Brain pericyte (primary cell): Measurements from ENCODE around the gene DBNDD1.
"Not testable (repeated sequence)": the region's sequence is repeated elsewhere in the genome, so short reads cannot be mapped to it uniquely, and the experiment has no call there.

ENCODE experiments used
- DNase-seq: peaks from one replicate; pipeline ENCODE4 v3.0.0-alpha.2; 2012; ENCODE audit warnings: low read depth, low spot score

The DBNDD1 gene

GRCh38 chr16:89990799-89991198 lies 28.5 kb downstream of the DBNDD1 start:
- no peak for DNase-seq

- no peak for DNase-seq
These were observed 30.3 kb downstream of the DBNDD1 start for GRCh38 chr16:89988951-89989350.

- no peak for DNase-seq
These were observed 32.1 kb downstream of the DBNDD1 start for GRCh38 chr16:89987169-89987568.

- no peak for DNase-seq
These were observed 32.7 kb downstream of the DBNDD1 start for GRCh38 chr16:89986600-89986999.

GRCh38 chr16:89985219-89985618 lies 34.0 kb downstream of the DBNDD1 start:
- DNase-seq: no peak

GRCh38 chr16:89984216-89984615 lies 35.0 kb downstream of the DBNDD1 start:
- no peak for DNase-seq

- no peak for DNase-seq
These were observed 35.7 kb downstream of the DBNDD1 start for GRCh38 chr16:89983536-89983935.

- DNase-seq: no peak
These were observed 36.9 kb downstream of the DBNDD1 start for GRCh38 chr16:89982318-89982717.

- DNase-seq: no peak
These were observed 37.8 kb downstream of the DBNDD1 start for GRCh38 chr16:89981414-89981813.

- DNase-seq: no peak
These were observed 44.4 kb downstream of the DBNDD1 start for GRCh38 chr16:89974870-89975269.

GRCh38 chr16:89973654-89974335 lies 45.5 kb downstream of the DBNDD1 start:
- DNase-seq: no peak

- DNase-seq: no peak
These were observed 46.0 kb downstream of the DBNDD1 start for GRCh38 chr16:89973235-89973634.

GRCh38 chr16:89972244-89973234 lies 46.7 kb downstream of the DBNDD1 start:
- peak; percentile 62 for DNase-seq

- DNase-seq: no peak
These were observed 47.6 kb downstream of the DBNDD1 start for GRCh38 chr16:89971495-89972243.

GRCh38 chr16:89969741-89970410 lies 49.4 kb downstream of the DBNDD1 start:
- DNase-seq: no peak

- DNase-seq: not testable (repeated sequence)
These were observed 51.2 kb downstream of the DBNDD1 start for GRCh38 chr16:89968074-89968473.

- not testable (repeated sequence) for DNase-seq
These were observed 51.8 kb downstream of the DBNDD1 start for GRCh38 chr16:89967436-89967835.

- no peak for DNase-seq
These were observed 52.5 kb downstream of the DBNDD1 start for GRCh38 chr16:89966756-89967155.

GRCh38 chr16:89965447-89966225 lies 53.6 kb downstream of the DBNDD1 start:
- no peak for DNase-seq

- no peak for DNase-seq
These were observed 55.1 kb downstream of the DBNDD1 start for GRCh38 chr16:89964201-89964600.
